ENCODE results near the gene WDR90.

DNA sequence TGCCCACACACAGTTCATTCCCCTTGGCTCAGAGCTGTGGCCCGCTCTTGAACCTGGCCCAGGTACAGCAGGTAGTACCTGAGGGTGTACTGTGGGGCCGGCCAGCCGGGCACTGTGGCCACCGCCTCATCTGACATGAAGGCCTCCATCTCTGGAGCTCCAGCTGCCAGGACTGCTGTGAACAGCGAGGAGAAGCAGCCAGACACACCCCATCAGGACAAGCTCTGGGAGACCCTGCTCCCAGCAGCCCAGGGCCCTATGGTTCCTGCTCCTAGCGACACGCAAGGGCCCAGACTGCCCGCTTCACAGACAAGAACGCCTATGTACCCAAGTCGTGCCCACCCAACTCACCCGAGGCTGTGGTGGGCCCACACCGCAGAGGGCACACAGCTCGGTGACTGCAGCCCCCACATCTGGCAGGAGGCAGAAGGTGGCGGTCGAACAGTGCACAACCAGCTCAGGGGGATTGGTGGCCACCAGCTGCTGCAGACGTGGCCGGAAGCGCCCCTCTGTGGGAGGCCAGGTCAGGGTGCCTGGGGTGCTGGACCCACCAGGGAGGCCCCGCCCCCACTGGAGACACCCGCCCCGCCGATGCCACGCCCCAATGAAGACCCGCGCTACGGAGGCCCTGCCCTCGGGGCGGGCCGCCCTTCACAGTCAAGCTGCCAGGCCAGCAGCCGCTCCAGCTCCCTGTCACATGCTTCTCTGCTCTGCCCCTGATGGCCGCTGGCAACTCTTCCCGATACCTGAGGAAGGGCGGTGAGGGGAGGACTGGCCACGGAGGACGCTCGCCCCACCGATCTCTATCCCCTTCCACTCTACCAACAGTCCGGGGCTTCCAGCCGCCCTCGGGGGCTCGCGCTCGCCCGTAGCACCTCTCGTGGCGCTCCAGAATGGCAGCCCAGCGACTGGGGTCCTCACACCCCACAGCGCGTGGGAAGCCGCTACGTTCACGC is 30.0 kb downstream of the WDR90 start:
- TF ChIP-seq GATA2 (IDR thresholded peaks at IDR 0.05; ENCODE audit: low read depth, low read length) (no peak), GATA3 (IDR thresholded peaks at IDR 0.05; ENCODE audit: low read depth, low read length) (no peak)

Measured in SH-SY5Y (cell line).